ENCODE data around the gene CACNA1A.

GRCh38 chr19:13214036-13214730 lies 292.1 kb downstream of the CACNA1A start:
- TF ChIP-seq GFI1B (tag by site-specific recombination; IDR thresholded peaks at IDR 0.05) (no peak), ZBTB11 (tag by site-specific recombination; conservative IDR thresholded peaks at IDR 0.05; ENCODE audit: low read depth) (no peak), CTCF (tag by site-specific recombination; IDR thresholded peaks at IDR 0.05) (no peak), MYNN (tag by site-specific recombination; IDR thresholded peaks at IDR 0.05; ENCODE audit: borderline replicate concordance) (no peak)

Data from HEK293 (cell line).